Stimulated activated CD8-positive, alpha-beta memory T cell treated with anti-CD3 and anti-CD28 coated beads, Interleukin-7, amount 100 ng/mL, for 48 hours (primary cell): ENCODE measurements around the gene DHX8.

Source experiments
- DNase-seq, 2 donors: peaks; one replicate each; pipeline ENCODE4 v3.0.0-alpha.2; 2020; ENCODE audit warnings: low read depth in 1 of 2; ENCODE audit errors: extremely low read depth in 1 of 2

The DHX8 gene

GRCh38 chr17:43572368-43572980 is 88.7 kb downstream of the DHX8 start:
- DNase-seq, result no peak

GRCh38 chr17:43573579-43574321 is 90.0 kb downstream of the DHX8 start:
- no peak for DNase-seq

GRCh38 chr17:43574348-43574747 is 90.6 kb downstream of the DHX8 start:
- no peak for DNase-seq

- no peak for DNase-seq
Measured at GRCh38 chr17:43574896-43575525, 91.2 kb downstream of the DHX8 start.
